Stomach (tissue), 4 donors: ENCODE results near the gene NXPH2.

Experiments used
- POLR2AphosphoS5 ChIP-seq, 3 donors: sonication (generic); formaldehyde crosslinking; IDR thresholded peaks; one replicate each; pipeline ENCODE4 v1.6.1; 2016; ENCODE audit warnings: antibody characterized with exemption in 3 of 3
- TF ChIP-seq, protein P1 (sequence below), 7 experiments: fragments of 450-650 bp in 4 of 7; fragments of 200-600 bp in 3 of 7; sonication (generic) in 3 of 7; IDR thresholded peaks; one replicate each; pipeline ENCODE4 v1.5.1; 2016 to 2019; ENCODE audit warnings: antibody characterized with exemption in 7 of 7, control low read depth in 2 of 7, mild to moderate bottlenecking in 1 of 7

DNA sequence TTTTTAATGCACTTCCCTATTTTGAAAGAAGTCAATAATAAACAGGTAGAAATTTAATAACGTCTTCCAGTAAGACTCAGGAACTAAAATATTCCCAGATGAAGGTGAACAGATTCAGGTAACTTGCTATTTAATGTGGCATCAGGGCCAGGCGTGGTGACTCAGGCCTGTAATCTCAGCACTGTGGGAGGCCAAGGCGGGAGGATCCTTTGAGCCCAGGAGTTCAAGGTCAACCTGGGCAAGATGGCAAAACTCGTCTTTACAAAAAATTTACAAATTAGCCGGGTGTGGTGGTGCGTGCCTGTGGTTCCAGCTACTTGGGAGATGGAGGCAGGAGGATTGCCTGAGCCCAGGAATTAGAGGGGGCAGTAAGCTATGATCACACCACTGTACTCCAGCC, 81.8 kb downstream of the NXPH2 start:
- TF ChIP-seq, protein P1, sequence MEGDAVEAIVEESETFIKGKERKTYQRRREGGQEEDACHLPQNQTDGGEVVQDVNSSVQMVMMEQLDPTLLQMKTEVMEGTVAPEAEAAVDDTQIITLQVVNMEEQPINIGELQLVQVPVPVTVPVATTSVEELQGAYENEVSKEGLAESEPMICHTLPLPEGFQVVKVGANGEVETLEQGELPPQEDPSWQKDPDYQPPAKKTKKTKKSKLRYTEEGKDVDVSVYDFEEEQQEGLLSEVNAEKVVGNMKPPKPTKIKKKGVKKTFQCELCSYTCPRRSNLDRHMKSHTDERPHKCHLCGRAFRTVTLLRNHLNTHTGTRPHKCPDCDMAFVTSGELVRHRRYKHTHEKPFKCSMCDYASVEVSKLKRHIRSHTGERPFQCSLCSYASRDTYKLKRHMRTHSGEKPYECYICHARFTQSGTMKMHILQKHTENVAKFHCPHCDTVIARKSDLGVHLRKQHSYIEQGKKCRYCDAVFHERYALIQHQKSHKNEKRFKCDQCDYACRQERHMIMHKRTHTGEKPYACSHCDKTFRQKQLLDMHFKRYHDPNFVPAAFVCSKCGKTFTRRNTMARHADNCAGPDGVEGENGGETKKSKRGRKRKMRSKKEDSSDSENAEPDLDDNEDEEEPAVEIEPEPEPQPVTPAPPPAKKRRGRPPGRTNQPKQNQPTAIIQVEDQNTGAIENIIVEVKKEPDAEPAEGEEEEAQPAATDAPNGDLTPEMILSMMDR (IDR thresholded peaks at IDR 0.05): no peak
- TF ChIP-seq POLR2AphosphoS5 (IDR thresholded peaks at IDR 0.05): no peak
